Measurements from ENCODE around the gene TRIM59.
A peak's percentile ranks its signal among the peaks of the same experiment; 100 is the strongest.

Gene TRIM59

DNA sequence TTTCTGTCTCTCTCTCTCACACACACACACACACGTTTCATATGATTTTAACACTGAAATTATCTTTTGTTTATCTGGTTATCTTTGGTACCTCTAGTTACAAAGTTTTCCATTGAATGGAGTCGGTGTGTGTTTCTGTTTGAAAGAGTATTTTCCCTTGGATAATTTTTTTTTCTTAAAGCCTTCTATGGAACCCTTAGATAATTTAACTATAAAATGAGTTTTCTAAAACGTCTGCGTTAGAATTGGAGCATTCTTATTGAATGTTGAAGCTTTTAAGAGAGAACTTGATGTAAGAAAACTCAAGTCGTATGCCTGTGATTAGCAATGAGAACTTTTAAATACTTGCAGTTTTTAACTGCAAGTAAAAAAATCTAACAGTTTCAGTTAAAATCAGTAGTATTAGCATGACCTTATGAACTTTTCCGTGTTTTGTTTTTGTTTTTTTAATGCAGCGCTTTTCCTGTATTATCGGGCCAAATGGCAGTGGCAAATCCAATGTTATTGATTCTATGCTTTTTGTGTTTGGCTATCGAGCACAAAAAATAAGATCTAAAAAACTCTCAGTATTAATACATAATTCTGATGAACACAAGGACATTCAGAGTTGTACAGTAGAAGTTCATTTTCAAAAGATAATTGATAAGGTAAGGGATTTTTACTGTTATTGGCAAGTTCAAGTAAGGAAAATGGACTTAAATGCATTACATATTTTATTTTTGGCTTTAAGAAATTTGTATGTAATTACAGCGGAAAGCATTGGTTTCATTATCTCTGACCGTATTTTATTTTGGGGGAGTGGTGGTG is 47.2 kb downstream of the TRIM59 start:
- DNase-seq (ENCODE audit: low read depth), result no peak

DNA sequence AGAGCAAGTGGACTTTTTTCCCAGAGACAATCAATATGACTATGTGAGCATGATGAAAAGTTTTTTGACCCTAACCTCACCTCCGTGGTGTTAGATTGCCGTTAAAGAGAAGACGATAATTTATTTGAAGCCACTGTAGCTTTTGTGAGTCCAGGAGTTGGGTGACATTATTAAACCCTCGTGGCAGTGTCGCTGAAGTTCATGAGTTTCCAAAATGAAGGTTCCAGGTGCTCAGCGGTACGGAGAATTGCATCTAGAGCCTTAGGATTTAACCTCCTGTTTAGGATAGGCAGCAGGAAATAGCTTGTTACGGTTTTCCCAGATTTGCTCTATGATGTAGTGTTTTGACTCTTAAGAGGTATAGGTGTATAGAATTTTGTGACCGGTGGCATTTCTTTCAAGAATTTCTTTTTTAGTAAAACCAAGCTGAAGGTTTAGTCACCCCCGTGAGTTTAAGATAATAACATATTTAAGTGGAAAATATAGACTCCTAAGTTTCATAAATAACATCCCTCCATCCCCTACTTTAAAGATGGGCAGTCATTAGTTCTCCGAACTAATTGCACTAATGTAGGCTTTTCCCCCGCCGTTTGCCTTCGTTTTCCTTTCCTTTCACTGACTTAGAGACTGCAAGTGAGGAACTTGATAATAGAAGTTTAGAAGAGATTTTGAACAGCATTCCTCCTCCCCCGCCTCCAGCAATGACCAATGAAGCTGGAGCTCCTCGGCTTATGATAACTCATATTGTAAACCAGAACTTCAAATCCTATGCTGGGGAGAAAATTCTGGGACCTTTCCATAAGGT is 48.1 kb downstream of the TRIM59 start:
- DNase-seq (ENCODE audit: low read depth), result no peak

DNA sequence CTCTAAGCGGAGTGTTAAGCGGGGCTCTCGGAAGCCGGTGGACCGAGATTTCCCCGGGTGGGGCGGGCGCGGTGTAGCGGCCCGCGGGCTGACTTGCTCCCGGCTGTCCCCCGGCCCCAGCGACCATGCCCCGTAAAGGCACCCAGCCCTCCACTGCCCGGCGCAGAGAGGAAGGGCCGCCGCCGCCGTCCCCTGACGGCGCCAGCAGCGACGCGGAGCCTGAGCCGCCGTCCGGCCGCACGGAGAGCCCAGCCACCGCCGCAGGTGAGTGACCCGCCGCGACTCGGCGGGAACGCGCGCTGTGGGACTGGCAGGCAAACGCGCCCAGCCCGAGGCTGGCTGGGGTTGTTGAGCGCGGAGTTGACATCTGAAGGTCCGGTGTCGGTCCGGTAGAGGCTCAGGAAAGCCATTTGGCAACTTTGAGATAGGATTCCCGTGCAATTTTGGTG is 48.9 kb downstream of the TRIM59 start:
- DNase-seq (ENCODE audit: low read depth), result no peak

DNA sequence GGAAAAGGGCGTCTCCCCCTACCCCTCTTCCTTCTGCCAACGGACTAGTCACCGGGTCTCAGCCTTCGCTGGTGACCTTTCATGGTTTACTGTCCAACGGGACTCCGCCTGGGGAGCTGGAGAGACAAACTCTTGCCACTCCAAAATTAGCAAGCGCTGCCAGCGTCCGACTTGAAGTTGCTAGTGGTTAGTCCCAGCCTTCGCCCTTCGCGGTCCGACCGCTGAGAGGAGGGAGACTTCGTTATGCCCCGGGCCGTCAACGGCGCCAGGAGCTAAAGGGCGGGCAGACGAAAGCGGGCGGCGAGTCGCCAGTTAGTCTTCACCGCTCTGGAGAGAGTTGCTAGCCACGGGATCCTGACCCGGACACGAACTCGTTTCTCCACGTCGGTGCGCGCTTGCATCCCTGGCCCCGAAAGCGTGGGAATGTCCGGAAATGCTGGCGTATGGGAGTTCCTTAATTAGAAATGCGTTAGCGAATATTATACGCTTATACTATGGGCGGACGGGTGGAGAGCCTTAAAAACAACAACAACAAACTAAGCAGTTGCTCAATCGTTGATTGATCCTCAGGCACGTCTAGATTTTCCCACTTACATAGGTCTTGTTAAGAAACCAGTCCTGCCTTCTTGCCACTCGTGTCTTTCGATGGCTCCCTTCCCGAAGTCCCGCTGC is 49.4 kb downstream of the TRIM59 start:
- DNase-seq (ENCODE audit: low read depth), result no peak

DNA sequence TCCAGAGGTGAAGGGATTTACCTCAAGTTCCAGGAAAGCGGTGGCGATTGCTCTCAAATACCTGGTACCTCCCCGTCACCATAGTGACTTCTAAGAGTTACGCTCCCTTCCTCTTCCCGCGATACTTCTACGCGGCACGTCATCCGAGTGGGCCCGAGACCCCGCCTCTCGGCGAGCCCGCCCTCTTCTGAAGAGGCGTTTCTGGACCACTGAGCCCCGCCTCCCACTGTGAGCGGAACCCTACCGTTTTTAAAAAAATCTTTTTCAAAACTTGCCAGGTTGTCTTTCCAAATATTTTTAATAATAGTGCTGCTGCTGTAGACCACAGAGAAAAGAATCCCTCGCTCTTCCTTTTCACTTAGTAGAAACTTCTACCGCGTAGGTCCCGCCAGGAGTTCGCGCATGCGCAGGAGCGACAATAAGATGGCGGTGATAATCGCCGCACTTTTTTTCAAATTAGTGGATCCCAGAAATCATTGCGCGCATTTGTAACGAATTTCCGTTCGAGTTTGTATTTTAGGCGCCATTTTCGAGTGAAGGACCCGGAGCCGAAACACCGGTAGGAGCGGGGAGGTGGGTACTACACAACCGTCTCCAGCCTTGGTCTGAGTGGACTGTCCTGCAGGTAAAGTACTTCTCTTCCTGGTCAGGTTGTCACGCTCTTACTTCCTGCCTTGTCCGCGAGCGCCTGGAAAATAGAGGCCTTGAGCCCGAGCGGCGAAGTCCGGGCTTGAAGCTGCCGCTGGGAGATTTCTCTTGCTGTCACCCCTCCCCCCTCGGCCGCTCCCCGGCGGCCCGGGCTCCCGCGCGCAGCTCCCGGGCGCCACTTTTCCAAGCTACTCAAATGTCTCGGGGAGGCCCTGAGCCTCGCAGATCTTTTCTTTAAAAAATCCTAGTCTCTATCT is 50.2 kb downstream of the TRIM59 start, which contains the start of the genes IFT80 and SMC4:
Gene IFT80, minus strand, starts transcription at position 101 of the 905 bp plus-strand sequence. CDS start 14,625 bp downstream, outside the sequence.
Gene SMC4, plus strand, starts transcription at position 526 of the 905 bp plus-strand sequence. CDS start 1,177 bp downstream, outside the sequence.
- DNase-seq (ENCODE audit: low read depth), result peak; percentile 90

DNA sequence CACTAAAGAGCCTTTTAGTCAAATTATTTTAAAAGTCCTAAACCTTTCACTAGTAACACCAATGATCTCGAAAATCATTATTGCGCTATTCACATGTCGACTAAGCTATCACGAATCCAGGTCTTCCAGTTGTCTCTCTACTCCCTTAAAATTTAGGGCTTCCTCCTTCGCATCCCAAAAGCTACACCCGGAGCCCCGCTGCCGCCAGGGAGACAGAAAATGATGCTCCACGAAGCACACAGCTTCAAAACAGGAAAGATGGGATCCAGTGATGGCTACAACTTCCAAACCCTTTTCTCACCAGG is 50.8 kb downstream of the TRIM59 start:
- no peak for DNase-seq (ENCODE audit: low read depth)

DNA sequence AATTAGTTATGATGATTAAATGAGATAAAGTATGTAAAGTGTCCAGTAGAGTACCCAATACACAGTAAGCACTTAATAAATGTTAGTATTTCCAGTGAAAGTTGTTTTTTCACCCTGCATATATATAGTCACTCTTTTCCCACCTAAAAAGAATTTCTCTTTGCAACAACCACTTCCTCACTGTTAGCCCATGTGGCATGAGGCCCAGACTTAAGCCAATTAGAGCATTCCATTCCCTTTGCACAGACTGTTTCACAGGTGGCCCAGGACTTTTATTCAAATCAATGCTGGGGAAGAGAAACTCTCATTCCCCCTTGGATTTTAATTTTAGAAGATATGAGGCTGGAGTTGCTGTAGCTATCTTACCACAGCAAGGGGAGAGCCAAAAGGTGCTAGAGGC is 54.3 kb downstream of the TRIM59 start:
- DNase-seq (ENCODE audit: low read depth), result no peak

DNA sequence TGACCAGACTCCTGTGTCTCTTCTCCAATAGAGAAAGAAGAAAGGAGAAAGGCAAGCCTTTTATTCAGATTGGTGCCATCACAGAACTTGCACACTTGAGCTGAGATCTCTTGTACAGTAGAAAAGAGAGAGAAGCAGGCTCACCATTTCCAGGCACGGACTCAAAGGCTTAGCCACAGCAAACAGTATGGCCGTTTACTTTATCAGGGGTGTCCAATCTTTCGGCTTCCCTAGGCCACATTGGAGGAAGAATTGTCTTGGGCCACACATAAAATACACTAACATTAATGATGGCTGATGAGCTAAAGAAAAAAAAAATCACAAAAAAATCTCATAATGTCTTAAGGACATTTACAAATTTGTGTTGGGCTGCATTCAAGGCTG is 55.6 kb downstream of the TRIM59 start:
- no peak for DNase-seq (ENCODE audit: low read depth)

DNA sequence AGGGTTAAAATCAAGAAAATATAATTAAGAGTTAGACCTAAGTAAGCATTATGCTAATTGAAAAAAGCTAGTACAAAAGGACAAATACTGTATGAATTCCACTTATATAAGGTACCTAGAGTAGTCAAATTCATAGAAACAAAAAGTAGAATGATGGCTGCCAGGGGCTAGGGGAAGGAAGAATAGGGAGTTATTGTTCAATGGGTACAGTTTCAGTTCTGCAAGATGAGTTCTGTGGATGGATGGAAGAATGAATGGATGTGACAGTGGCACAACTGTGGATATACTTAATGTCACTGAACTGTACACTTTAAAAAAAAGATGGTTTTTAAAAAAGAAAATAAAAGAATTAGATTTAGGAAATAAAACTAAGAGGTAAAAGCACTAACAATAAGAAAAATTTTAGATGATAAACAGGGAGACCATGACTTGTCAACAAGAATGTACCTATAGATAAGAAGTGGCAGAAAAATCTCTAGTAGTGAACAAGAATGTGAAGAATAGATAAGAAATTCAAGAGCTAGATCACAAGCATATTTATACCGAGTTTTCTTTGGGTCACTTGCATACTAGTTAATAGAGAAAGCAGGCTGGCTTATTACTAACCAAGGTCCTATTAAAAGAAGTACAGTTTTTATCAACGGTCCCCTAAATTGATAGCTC is 56.1 kb downstream of the TRIM59 start:
- DNase-seq (ENCODE audit: low read depth), result no peak

DNA sequence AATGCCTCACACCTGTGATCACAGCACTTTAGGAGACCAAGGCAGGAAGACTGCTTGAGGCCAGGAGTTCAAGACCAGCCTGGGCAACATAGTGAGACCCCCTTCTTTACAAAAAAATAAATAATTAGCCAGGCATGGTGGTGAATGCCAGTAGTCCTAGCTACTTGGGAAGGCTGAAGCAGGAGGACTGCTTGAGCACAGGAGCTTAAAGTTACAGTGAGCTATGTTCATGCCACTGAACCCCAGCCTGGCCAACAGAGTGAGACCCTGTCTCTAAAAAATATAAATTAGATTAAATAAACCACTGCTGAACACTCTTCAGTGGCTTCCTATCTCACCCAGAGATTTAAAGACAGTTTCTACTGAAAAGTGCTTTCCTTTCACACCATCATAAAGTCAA is 56.8 kb downstream of the TRIM59 start:
- no peak for DNase-seq (ENCODE audit: low read depth)

DNA sequence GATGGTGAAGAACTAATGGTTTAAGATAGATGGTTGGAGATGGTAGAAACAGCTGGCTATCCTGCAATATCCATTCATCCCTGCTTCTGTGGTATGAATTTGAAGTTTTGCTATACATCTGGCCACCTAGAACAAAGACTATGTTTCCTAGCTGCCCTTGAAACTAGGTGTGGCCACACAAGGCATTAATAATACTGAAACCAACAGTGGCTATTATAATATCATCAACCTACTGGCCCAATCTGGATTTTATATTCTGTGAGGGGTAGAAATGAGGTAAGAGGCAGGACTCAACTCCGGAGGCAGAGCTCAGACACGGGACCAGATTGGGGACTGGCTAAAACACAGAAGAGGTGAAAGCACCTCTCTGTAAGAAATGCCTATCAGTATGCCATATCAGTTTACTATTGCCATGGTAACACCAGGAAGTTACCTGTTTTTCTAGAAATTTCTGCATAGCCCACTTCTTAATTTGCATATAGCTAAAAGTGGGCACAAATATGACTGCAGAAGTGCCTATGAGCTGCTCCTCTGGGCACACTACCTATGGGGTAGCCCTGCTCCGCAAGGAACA is 58.9 kb downstream of the TRIM59 start:
- DNase-seq (ENCODE audit: low read depth), result no peak
